Left ventricle myocardium superior (tissue), 1 donor: ENCODE measurements around the gene ZNF487. TPM values are rescaled to one million over a fixed set of nuclear protein-coding genes. Genes with fewer than 3 reads are reported as not detected.
A peak's percentile ranks its signal among the peaks of the same experiment; 100 is the strongest.
"Not testable (repeated sequence)": the region's sequence is repeated elsewhere in the genome, so short reads cannot be mapped to it uniquely, and the experiment has no call there.

Source experiments
- ATAC-seq: fragments of 200-7000 bp; cut with Tn5 transposase; one replicate; pipeline ENCODE4 v1.9.1; 2020; ENCODE audit warnings: mild to moderate bottlenecking, moderate library complexity
- DNase-seq: peaks from one replicate; pipeline ENCODE4 v3.0.0-alpha.2; 2020
- intact Hi-C: fragments of 100-400 bp; cut with micrococcal nuclease; formaldehyde crosslinking; loops from one replicate; pipeline ENCODE4 v1.11.0; 2022
- long read RNA-seq: library from polyadenylated mRNA; unstranded; transcript quantifications from one replicate; pipeline ENCODE4 v2.0.0, GENCODE V29; 2021
- total RNA-seq: library from RNA; stranded (reverse); fragmentation: NEBNext Ultra II Directional; extraction: Animal tissue kit (Norgen Biotek cat#: 25700); gene quantifications from one replicate; pipeline ENCODE4 v1.2.1, GENCODE V29; 2021
- donor health status: DM: no; HTN: yes; CAD: no; lungs with severe emphysema.

The ZNF487 gene
- 1.9 TPM for total RNA-seq
- long read RNA-seq = 0 reads

DNA sequence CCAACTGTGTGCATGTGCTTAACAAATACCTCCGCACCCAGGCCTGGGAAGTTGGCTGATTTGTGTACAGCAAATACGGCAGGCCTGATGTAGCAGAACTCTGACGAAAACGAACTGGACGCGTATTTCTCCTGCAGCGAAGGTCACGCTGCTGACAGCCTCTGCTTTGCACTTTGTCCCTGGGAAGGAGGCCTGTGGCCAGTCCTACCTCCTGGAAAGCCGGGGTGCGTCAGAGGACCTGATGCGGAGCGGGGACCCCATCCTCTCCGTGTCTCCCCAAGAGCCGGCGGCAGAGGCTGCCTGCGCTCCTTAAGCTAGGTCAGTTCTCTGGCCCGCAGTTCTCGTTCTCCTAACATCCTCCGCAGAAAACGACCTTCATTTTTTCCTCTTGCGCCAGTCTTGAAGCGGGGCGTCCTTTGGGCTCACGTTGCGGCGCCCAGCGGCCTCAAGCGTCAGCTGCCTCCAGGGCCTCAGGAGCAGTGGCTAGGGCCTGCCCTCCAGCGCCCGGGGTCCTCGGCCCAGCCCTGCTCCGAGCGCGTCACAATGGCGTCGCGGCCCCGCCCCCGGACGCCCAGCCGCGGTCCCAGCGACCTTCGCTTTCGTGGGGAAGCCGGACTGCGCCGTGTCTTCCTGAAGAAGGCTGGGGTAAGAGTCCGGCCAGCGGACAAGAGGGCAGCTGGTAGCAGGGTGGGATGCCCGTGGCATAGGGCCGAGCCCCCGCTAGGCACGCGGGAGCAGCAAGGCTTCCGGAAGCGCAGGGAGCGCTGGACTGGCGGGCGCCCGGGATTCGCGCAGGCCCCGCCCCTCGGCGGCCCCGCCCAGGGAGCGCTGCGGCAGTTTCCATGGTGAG lies at the start of gene ZNF487:
Gene ZNF487, plus strand, starts transcription at position 821 of the 850 bp plus-strand sequence. CDS start 38,703 bp downstream, outside the sequence.
- intact Hi-C loops = no loop called here
- DNase-seq = peak; percentile 94
- ATAC-seq = peak; percentile 99

DNA sequence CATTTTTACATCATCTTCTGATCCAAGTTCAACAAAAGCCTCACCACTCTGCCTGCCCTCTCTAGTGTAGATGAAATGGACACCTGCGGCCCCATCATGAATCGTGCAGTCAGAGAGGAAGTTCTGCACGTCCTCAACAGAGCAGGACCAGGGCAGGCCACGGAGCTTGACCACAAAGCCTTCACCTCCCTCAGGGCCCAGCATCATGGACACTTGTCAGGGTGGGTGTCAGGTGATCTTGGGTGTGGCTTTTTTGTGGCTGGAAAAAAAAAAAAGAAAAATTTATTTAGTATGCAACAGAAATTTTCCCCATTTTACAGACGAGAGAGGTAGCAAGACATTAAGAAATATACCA lies 49.3 kb upstream of the ZNF487 start:
- DNase-seq (no peak), ATAC-seq (no peak)
- intact Hi-C loops = no loop called here

DNA sequence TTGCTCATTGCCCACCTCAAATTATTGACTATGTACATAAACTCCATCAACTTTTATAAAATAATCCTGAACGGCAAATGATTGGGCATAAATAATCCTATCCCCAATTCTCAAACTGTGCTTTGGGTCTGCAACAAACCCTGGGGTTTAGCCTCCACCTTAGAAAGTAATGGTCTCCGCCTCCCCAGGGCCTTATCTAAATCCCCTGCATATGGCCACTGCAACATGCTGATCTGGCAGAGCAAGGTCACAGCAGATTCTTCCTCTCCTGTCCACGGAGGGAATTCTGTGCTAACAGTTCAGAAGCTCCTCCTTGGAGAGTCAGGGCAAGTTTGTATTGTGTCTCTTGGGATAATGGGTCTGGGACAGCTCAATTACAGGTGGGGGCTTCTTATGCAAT lies 47.0 kb upstream of the ZNF487 start:
- DNase-seq (no peak), ATAC-seq (peak; percentile 14)
- intact Hi-C loops = no loop called here

DNA sequence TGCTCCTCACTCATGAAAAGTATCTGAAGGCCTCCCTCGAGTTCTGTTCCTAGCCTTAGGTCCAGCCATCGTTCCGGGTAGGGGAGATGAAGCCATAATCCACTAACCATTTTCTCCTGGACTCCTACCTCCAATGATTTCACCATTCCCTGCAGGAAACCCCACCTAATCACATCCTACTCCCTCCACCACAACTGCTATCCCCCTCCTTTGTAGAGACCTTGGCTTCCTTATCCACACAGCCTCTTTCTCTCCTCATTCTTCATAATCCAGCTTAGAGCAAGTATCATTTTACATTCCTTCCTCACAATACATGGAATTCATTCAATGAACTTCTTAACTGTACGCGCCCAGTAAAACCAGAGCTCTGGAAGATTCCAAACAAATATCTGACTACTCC lies 46.6 kb upstream of the ZNF487 start:
- intact Hi-C loops = no loop called here

DNA sequence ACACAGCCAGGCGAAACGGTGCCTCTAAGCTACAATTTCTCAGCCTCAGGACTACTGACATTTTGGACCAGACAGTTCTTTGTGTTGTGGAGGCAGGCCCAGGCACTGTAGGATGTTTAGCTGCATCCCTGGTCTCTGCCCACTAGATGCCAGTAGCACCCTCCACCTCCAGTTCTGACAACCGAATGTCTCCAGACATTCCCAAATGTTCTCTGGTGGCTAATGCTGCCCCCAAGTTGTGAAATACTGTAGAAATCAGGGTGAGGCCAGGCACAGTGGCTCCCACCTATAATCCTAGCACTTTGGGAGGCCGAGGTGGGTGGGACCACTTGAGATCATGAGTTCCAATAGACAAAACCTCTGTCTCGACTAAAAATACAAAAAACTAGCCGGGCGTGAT lies 46.2 kb upstream of the ZNF487 start:
- intact Hi-C loops = no loop called here
- ATAC-seq (peak; percentile 68), DNase-seq (no peak)

More for the DNA sequence above, 46.6 kb upstream of the ZNF487 start:
- no peak for ATAC-seq
- DNase-seq = no peak

DNA sequence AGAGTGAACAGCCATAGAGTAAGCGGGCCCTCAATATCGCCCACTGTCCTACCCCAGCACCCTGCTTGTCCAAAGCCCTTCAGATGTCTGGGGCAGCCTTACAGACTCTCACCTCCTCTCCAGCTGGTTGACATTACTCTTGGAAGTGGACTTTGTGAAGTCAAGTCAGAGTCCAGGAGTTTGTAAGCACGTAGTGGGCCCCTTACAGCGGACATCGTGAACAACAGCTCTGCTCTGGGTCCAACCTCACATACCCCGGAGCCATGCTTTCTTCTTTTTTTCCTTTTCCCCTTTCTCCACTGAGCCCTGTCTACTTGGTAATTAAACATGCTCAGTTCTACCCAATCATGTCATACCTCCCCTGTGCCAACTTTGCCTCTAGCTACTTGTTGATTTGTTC lies 45.4 kb upstream of the ZNF487 start:
- ATAC-seq = no peak
- intact Hi-C loops = no loop called here
- no peak for DNase-seq

DNA sequence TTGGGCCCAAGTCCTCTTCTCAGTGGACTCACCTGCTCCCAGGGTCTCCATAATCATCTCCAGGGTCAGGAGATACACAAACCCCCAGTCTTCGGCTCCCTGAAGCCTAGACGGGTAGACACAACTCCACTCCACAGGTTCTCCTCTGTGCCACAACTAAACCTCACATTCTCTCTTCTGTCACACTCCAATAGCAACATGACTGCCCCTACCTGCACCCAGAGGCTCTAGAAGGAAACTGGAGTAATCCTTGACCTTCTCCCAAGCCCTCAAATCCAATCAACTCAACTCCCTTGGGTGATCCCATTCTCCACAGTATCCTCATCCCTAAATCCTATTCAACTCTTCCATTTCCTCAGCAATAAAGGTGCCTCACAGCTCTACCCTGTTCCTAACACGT lies 44.2 kb upstream of the ZNF487 start:
- ATAC-seq = no peak
- no peak for DNase-seq
- intact Hi-C loops = no loop called here

DNA sequence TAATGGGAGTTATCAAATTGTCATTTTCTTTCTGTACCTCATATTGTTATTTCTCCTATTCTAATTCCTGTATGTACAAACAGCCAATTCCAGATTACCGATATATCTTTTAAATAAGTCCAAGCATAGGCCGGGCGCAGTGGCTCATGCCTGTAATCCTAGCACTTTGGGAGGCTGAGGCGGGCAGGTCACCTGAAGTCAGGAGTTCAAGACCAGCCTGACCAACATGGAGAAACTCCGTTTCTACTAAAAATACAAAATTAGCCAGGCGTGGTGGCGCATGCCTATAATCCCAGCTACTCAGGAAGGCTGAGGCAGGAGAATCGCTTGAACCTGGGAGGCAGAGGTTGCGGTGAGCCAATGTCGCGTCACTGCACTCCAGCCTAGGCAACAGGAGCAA lies 43.7 kb upstream of the ZNF487 start:
- ATAC-seq, intact Hi-C loops, DNase-seq: not testable (repeated sequence)

DNA sequence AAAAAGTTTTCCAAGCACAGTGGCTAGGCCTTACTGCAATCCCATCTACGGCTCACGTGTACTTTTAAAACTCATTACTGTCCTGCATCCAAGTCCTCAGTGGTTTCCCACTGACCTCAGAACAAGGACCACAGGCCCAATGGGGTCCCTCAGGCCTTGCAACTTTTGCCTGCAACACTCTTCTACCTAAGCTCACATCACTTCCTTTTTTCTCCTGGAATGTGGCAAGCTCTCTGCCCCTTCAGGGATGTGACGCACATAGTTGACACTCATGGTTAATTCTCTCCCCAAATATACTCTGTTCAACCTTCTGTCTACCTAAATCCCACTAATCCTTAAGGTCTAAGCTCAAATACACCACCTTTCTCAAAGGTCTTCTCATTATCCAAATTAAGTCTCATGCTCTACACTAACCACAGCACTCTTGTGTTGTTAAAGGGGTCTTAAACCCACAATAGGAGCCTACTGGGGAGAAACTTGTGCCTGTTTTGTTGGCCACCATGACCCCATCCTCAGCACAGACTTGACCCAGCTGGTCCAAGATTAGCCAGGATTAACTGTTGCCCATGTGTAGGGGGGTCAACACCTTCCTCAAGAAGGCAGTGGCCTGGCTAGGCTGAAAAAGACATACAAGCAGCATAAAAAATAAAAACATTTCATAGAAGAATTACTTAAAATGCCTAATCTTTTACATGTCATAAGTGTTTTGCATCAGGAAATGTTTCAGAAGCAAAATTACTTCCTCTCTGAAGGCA lies 43.1 kb upstream of the ZNF487 start:
- no peak for DNase-seq
- no peak for ATAC-seq
- intact Hi-C loops = no loop called here

DNA sequence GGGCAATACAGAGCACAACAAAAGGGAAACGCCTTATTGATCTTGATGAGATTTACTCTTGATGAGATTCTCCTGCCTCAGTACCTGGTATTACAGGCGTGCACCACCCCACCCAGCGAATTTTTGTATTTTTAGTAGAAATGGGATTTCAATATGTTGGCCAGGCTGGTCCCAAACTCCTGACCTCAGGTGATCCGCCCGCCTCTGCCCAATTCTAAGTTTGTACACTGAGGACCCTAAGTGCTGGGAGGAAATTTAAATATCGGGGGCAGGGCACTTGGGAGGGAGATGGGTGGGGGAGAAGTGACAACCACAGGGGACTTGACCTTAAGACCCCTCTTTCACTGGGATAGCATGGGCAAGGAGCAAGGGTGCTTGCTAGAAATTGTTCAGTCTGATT lies 42.0 kb upstream of the ZNF487 start:
- DNase-seq (no peak), ATAC-seq (no peak)
- intact Hi-C loops = no loop called here

DNA sequence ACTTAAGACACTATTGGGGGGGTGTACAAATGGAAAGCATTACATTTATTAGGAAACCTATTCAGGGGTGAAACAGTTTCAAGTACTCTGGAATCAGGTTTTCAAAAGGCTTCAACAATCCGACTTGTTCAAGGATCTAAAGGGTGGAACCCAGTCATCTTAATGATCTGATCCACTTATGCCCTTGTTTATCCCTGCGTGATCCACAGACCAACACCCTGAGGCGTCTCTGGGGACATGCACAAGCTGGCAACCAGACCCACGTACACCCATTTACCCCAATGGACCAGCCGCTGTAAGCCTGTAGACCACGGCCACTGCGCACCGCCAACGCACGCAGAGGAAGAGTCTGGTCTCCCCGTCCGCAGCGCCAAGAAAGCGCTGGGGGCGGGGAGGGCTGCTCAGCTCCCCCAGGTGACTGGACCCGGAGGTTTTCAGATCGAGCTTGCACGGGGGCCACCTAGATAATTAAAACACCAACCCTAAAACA lies 41.3 kb upstream of the ZNF487 start:
- ATAC-seq (no peak), DNase-seq (no peak)
- intact Hi-C loops = no loop called here

DNA sequence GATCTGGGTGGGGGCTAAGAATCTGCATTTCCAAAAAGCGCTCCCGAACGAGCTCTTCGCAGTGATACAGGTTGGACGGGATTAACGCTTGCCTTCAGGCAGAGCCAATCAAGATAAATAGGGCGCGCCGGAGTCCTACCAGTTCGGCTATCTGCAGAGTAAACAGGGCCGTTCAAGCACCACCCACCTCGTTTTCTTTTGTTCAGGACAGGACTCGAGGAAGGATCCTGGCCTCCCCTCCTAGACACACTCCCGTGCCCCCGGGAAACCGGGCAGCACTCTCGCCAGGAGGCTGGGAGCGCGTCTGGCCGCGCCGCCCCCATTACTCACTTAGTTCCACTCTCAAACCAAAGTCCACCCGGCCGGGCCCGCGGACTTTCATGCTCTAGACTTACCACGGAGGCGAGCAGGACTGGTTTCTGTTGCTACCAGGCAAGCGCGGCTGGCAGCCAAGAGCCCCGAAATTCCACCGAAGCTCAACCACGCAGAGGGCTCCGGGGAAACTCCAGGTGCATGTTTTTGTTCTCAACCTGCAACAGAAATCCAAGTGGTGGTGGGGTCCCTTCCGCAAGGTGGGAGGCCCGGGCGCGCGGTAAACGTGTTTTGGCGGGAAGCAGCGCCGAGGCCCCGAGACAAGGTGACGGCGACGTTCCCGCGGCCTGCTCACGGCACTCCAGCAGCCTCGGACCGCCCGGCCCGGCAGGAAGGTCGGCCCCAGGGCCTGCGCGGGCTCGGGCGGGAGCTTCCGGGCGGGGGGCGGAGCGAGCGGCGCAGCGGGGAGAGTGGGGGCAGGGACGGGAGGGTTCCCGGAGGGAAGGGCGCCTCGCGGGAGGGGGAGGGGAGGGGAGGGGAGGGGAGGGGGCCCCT lies 40.6 kb upstream of the ZNF487 start:
- ATAC-seq (peak; percentile 97), DNase-seq (peak; percentile 90)
- intact Hi-C loops = no loop called here

DNA sequence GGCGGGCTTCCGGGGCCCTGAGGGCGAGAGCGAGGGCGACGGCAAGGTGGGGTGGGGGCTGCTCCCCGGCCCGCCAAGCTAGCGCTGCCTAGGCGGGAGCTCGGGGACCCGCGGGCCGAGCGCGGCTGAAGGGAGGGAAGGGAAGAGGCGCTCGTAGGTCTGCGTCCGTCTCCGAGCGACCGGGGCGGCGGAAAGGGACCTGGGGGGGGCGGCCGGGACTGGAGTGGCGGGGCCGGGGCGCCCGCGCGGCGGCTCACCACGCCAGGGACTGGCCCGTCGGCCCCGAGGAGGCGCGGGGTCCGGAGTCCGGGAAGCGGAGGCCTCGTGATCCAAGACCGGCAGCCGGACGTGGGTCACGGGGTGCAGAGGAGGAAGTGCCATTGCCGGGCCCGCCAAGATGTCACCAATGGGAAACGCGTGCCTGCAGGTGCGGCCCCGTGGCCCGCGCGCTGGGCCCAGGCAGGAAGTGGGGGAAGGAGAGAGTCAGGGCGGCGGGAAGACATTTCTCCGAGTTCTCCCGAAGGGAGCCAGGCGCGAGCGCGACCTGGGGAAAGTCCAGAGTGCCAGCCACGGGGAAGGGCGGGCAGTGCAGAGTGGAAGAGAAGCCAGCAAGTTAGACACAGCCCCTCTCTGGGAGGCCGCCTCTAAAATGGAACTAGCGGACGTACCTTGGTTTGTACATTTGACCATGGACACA lies 39.8 kb upstream of the ZNF487 start:
- intact Hi-C loops = no loop called here

DNA sequence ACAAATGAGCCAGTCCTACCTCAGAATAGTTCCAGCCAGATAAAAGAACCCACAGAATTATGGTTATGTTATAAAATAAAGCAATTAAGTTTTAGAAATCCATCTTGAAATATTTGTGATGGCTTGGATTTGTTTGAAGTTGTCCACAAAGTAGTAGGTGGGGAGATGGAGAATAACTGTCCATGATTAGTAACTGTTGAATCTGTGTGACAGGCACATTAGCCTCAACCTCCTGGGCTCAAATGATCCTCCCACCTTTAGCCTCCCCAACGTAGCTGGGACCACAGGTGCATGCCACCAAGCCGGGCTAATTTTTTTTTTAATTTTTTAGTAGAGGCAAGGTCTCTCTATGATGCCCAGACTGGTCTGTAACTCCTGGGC lies 38.0 kb upstream of the ZNF487 start:
- ATAC-seq (no peak), DNase-seq (no peak)
- intact Hi-C loops = no loop called here

More for the DNA sequence above, 39.8 kb upstream of the ZNF487 start:
- ATAC-seq (peak; percentile 91), DNase-seq (peak; percentile 92)

DNA sequence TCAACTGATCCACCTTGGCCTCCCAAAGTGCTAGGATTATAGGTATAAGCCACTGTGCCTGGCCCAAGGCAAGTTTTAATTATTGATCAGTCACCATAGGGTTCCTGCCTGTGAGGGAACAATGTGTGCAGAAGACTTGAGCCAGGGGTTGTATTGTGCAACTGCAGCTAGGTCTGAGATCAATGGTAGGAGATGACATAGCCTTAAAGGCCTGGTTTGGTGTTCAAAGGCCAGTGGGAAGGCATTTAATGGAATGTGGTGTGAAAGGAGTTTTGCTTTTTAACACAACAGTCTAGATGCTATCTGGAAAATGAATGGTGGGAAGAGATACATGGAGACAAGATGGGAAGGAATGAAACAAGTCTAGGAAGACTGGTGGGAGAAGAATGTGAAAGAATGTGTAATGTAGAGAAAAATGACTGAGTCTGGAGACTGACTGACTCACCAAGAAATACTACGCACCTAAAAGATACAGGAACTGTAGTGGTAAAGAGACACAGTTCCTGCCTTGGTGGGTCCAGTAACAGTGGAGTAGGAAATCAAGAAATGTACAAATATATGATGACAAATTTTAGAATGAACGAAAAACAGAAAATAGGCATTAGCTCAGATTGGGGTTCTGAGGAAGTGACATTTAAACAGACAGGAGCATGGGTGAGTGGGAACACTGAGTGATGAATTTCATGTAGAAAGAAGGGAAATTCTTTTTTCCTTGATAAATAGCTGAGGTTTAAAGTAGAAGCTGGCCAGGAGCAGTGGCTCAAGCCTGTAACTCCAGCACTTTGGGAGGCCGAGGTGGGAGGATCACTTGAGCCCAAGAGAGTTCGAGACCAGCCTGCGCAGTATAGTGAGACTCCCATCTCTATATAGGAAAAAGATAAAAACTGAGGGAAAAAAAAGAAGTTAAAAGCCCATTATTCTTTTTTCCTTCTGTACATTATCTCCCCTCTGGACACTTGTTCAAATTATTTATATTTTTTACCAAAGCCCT lies 37.3 kb upstream of the ZNF487 start:
- no peak for ATAC-seq
- intact Hi-C loops = no loop called here
- DNase-seq = no peak

DNA sequence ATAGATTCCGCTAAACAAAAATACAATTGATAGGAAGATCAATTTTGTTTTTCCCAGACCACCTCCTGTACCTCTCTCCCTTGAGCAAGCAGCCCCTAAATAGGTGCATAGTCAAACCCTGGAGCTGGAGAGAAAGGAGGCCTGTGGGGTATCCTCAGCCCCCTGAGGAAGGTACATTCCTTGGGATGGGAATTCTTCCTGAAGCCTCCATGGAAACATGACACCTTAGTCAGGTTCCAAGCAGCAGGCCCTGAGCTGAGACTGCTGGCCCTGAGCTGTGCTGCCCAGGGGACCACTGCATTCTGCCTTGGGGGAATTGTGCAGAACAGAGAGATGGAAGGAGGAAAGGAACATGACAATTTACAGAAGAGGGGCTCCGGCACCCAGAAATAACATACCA lies 35.3 kb upstream of the ZNF487 start:
- intact Hi-C loops = no loop called here
- no peak for DNase-seq
- no peak for ATAC-seq

DNA sequence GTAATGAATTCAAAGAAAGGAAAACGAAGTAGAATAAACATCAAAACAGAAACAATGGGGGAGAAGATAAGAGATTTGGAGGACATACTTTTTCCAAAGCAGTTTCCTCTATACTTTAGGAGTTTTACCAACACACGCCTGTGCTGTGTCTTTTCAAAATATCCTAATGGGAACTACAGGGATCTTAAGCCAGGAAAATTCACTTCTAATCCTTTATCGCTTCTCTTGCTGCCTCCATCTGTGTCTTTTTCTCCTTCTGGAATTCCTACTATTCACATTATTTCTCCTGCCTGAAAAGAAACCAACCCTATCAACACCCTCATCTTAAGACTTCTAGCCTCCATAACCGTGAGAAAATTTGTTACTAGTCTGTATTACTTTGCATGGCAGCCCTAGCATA lies 34.7 kb upstream of the ZNF487 start:
- ATAC-seq (no peak), DNase-seq (no peak)
- intact Hi-C loops = no loop called here
